Thoracic aorta (tissue), 2 donors: ENCODE measurements around the gene HTR2B. TPM values are rescaled to one million over a fixed set of nuclear protein-coding genes. Genes with fewer than 3 reads are reported as not detected.

Experiments used
- ATAC-seq: fragments of 150-250 bp; one replicate; pipeline ENCODE4 v1.8.0; 2017; ENCODE audit warnings: low read depth; ENCODE audit not compliant: insufficient number of reproducible peaks, low FRiP score
- DNase-seq: peaks from one replicate; pipeline ENCODE4 v3.0.0-alpha.2; 2020; ENCODE audit warnings: low spot score
- H3K27ac ChIP-seq, 2 donors: fragments of 200-600 bp; sonication (generic); 1 replicate in 1 of 2; 2 replicates in 1 of 2; pipeline ENCODE4 v1.5.1; 2016; ENCODE audit warnings: mild to moderate bottlenecking in 2 of 2, moderate library complexity in 2 of 2
- H3K27me3 ChIP-seq: fragments of 200-600 bp; sonication (generic); replicated peaks from 2 replicates; pipeline ENCODE4 v1.6.0; 2016; ENCODE audit warnings: mild to moderate bottlenecking; ENCODE audit not compliant: insufficient read depth
- H3K36me3 ChIP-seq: fragments of 200-600 bp; sonication (generic); one replicate; pipeline ENCODE4 v1.5.1; 2016
- H3K4me1 ChIP-seq, 2 donors: fragments of 200-600 bp; sonication (generic); 1 replicate in 1 of 2; 2 replicates in 1 of 2; pipeline versions ENCODE4 v1.5.1 to v1.6.0; 2016; ENCODE audit warnings: low read depth in 2 of 2, mild to moderate bottlenecking in 1 of 2; ENCODE audit not compliant: control insufficient read depth in 1 of 2
- H3K4me3 ChIP-seq: fragments of 200-600 bp; sonication (generic); 2 replicates; pipeline ENCODE4 v1.5.1; 2016; ENCODE audit warnings: mild to moderate bottlenecking
- H3K9me3 ChIP-seq: fragments of 200-600 bp; sonication (generic); 2 replicates; pipeline ENCODE4 v1.5.1; 2016
- total RNA-seq, 2 donors: library from RNA; depleted of rRNA; stranded (reverse); fragments of >200 nt; gene quantifications; one replicate each; pipeline versions ENCODE4 v1.1.0 to v1.2.3, GENCODE V29; 2016
- TF ChIP-seq, protein P1 (sequence below): fragments of 200-600 bp; sonication (generic); IDR thresholded peaks from one replicate; pipeline ENCODE4 v1.5.1; 2019; ENCODE audit warnings: antibody characterized with exemption

Gene HTR2B
- total RNA-seq, 2 donors from 2014 or later = 2.8 to 9.2 TPM

DNA sequence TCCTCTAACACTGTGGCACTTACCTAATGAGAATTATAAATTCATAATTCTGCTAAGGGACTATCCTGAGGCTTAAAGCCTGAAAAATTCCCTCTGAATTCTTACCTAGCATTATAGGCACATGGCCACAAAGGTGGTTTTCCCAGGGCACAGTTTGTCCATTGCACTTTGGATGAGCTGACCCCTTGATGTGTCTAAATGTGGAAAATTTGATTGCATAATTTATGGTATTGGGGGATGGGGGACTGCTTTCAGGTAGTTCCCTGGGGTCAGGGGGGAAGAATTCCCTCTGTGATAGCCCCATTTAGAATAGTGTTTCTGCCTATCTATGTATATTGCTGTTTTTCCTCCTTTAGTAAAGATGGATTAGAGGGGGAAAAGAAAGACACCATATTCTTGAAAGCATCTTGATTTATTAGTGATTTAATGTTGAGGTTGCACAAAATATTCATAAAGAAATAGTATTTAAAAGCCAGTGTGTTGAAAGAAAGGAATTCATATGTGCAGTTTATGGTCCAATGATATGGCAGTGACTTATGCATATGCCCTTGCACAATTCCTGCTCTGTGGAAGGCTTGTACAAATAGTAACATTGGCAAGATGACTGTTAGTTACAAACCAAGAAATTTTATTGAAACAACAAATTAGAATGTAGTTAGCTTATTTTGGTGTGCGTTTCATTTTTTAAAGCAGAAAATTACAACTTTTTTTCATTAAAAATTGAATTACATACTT, 8.7 kb upstream of the HTR2B start:
- no peaks in the 10 kb centered on the region for H3K27me3 ChIP-seq
- no peak overlapping the region for H3K4me3 ChIP-seq
- ATAC-seq (no peak), DNase-seq (no peak)
- no peaks in the 10 kb centered on the region for H3K36me3 ChIP-seq
- peak overlapping the region; percentile 18 to 30 for H3K27ac ChIP-seq
- TF ChIP-seq, protein P1, sequence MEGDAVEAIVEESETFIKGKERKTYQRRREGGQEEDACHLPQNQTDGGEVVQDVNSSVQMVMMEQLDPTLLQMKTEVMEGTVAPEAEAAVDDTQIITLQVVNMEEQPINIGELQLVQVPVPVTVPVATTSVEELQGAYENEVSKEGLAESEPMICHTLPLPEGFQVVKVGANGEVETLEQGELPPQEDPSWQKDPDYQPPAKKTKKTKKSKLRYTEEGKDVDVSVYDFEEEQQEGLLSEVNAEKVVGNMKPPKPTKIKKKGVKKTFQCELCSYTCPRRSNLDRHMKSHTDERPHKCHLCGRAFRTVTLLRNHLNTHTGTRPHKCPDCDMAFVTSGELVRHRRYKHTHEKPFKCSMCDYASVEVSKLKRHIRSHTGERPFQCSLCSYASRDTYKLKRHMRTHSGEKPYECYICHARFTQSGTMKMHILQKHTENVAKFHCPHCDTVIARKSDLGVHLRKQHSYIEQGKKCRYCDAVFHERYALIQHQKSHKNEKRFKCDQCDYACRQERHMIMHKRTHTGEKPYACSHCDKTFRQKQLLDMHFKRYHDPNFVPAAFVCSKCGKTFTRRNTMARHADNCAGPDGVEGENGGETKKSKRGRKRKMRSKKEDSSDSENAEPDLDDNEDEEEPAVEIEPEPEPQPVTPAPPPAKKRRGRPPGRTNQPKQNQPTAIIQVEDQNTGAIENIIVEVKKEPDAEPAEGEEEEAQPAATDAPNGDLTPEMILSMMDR = no peak
- H3K4me1 ChIP-seq = peaks cover 34 to 73% of the 10 kb centered on the region in 2 donors
- no peaks in the 10 kb centered on the region for H3K9me3 ChIP-seq

DNA sequence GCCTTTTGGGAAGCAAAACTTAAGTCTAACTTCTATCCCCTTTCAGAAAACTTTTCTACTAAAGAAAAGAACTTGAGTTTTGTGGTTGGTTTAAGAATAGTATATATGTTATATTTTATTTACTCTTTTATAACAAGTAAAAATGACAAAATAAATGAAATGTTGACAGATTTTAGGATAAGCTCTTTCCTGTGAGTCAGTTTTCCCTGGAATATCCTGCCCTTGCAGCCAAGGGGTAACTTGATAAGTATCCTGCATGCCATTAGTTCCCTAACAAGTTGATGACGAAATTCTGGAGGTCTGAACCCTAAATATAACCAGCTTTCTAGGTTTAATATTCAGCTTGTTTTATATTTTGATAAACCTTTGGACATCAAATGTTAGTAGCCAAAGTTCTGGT, 7.3 kb upstream of the HTR2B start:
- ATAC-seq (peak; percentile 45), DNase-seq (no peak)
- Histone ChIP-seq H3K4me1 (peaks cover 33 to 66% of the 10 kb centered on the region in 2 donors), H3K36me3 (no peaks in the 10 kb centered on the region), H3K9me3 (no peaks in the 10 kb centered on the region), H3K4me3 (no peak overlapping the region), H3K27ac (peak overlapping the region; percentile 30 to 31), H3K27me3 (no peaks in the 10 kb centered on the region)
- TF ChIP-seq, protein P1 = no peak

- no peak overlapping the region for H3K4me3 ChIP-seq
- peaks cover 32 to 56% of the 10 kb centered on the region in 2 donors for H3K4me1 ChIP-seq
- H3K36me3 ChIP-seq = no peaks in the 10 kb centered on the region
- no peak for ATAC-seq
- TF ChIP-seq, protein P1 = no peak
- no peaks in the 10 kb centered on the region for H3K27me3 ChIP-seq
- H3K9me3 ChIP-seq = no peaks in the 10 kb centered on the region
- no peak for DNase-seq
- H3K27ac ChIP-seq = peak overlapping the region in 1 of 2 donors; percentile 5
These were observed 5.7 kb upstream of the HTR2B start for GRCh38 chr2:231130336-231131056.

- peaks cover 34 to 56% of the 10 kb centered on the region in 2 donors for H3K4me1 ChIP-seq
- no peaks in the 10 kb centered on the region for H3K9me3 ChIP-seq
- H3K27me3 ChIP-seq = no peaks in the 10 kb centered on the region
- no peak for DNase-seq
- ATAC-seq = no peak
- TF ChIP-seq, protein P1 = no peak
- no peak overlapping the region for H3K27ac ChIP-seq
- no peaks in the 10 kb centered on the region for H3K36me3 ChIP-seq
- H3K4me3 ChIP-seq = no peak overlapping the region
These were observed 4.4 kb upstream of the HTR2B start for GRCh38 chr2:231129216-231129615.

GRCh38 chr2:231128541-231128940, 3.7 kb upstream of the HTR2B start:
- ATAC-seq (no peak), DNase-seq (no peak)
- H3K9me3 ChIP-seq = no peaks in the 10 kb centered on the region
- no peaks in the 10 kb centered on the region for H3K36me3 ChIP-seq
- no peak overlapping the region for H3K27ac ChIP-seq
- H3K4me3 ChIP-seq = no peak overlapping the region
- no peaks in the 10 kb centered on the region for H3K27me3 ChIP-seq
- H3K4me1 ChIP-seq = peaks cover 32 to 56% of the 10 kb centered on the region in 2 donors
- TF ChIP-seq, protein P1 = no peak
